GM15510 (cell line): ENCODE measurements around the gene FBLN2.

ENCODE experiments used
- POLR2A ChIP-seq: IDR thresholded peaks from 3 replicates; pipeline ENCODE4 v1.6.1; 2011; ENCODE audit warnings: borderline replicate concordance; ENCODE audit not compliant: insufficient read length; ENCODE audit errors: extremely low read depth

FBLN2 gene

DNA sequence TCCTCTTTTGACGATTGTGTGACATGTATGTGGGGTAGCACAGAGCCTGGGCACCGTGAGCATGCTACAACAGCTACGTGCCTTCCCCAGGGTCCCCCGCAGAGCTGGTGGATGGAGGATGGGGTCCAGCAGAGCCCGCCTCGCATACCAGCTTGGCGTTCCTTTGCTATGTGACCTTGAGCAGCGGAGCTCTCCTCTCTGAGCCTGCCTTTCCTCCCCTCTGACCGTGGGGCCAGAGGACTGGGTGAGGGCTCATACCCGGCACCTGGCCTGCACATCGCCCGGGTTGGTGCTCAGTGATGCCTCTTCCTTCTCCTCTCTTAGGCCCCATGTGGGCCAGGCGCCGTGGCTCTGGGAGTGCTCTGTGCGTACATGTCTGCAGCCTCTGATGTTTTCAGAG, 73.4 kb downstream of the FBLN2 start:
- no peak for TF ChIP-seq POLR2A

GRCh38 chr3:13623101-13623654, 74.3 kb downstream of the FBLN2 start:
- TF ChIP-seq POLR2A, result no peak

DNA sequence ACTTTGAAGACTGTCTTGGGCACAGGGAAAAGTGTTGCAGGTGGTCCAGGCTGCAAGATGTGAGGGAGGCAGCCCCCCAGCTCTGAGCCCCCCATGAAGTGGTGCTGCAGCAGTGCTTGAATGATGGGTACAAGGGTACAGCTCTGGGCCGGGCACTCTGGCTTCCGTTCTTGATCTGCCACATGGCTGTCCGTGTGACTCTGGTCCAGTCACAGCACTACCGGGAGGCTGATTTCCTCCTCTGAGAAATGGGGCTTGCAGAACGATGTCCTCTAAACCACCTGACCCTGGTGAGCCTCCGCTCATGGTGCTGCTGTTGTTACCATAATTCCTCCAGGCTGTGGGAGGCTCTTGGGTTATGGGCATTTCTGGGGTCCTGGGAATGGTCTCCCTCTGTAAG, 75.1 kb downstream of the FBLN2 start:
- TF ChIP-seq POLR2A, result no peak

DNA sequence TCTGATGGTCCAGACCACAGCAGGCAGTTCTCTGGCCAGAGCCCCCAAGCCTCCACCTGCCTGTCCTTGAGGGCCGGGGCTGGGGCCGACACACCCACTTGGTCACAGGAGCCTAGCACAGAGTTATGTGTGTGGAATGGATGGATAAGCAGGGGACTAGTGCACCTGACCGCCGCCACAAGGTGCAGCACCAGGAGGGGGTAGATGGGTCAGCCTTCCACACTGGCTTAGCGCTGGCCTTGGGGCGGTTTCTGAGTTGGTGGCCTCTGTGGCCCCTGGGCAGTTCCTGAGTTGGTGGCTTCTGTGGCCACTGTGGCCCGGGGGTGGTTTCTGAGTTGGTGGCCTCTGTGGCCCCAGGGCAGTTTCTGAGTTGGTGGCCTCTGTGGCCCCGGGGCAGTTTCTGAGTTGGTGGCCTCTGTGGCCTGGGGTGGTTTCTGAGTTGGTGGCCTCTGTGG, 75.8 kb downstream of the FBLN2 start:
- TF ChIP-seq POLR2A, result no peak

DNA sequence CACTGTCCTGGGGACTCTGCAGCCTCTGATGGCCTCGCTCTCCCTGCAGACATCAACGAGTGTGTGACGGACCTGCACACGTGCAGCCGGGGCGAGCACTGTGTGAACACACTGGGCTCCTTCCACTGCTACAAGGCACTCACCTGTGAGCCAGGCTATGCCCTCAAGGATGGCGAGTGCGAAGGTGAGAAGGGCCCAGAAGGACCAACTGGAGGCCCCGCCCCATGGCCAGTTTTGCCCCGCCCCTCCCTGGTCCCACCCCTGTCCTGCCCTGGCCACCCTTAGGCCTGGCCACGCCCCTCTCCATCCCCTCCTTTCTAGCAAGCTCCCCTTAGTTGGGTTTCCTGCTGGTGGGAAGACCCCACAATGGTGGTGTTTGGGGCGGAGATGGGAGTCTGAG, 77.5 kb downstream of the FBLN2 start:
- TF ChIP-seq POLR2A, result no peak

GRCh38 chr3:13626915-13627460, 78.1 kb downstream of the FBLN2 start:
- TF ChIP-seq POLR2A, result no peak

DNA sequence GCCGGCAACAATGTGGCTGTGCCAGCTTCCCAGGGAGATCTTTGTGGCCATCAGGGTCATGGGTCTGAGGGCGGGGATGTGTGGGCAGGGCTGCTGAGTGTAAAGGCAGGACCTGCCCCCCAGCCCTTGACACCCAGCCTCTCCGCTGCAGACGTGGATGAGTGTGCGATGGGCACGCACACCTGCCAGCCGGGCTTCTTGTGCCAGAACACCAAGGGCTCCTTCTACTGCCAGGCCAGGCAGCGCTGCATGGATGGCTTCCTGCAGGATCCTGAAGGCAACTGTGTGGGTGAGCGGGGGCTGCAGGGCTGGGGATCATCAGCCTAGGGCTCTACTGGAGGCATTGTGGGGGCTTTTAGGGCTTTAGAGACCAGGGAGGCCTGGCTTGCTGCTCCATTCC, 78.8 kb downstream of the FBLN2 start:
- TF ChIP-seq POLR2A, result no peak

DNA sequence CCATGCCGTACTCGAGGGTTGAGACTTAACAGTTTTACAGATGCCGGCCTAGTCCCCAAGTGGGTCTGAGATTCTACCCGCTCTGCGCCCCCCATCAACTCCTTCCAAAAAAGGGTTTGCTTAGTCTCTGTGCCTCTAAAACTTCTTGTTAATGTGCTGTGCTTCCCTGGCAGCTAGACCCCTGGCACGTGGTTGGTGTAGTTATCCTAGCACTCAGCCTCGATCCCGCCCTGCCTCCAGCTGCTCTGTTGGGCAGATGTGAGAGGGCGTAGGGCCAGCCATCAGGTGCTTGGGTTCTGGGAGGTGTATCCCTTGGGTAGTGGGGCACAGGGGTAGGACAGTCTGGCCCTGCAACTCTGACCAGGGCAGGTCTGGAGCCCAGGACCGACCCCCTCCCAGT, 79.5 kb downstream of the FBLN2 start:
- no peak for TF ChIP-seq POLR2A

DNA sequence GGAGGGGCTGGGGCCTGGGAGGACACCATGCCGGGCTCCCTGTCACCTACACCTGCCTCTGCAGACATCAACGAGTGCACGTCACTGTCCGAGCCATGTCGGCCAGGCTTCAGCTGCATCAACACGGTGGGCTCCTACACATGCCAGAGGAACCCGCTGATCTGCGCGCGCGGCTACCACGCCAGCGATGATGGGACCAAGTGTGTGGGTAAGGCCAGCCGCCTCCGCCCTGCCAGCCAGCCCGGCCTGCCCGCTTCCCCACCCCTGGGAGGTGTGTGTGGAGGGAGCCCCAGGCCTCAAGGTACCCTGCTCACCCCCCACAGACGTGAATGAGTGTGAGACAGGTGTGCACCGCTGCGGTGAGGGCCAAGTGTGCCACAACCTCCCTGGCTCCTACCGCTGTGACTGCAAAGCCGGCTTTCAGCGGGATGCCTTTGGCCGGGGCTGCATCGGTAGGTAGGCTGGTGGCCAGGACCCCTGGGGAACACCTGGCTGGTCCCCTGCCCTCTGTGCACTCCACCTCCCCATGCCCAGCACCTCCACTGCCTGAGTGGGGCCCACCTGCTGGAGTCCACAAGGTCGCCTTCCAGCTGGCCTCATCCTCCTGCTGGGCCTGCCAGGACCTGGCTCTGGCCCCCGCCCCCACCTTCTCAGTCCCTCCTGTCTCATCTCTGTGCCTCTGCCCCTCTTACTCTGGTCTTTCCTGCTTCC, 80.1 kb downstream of the FBLN2 start:
- TF ChIP-seq POLR2A, result no peak

DNA sequence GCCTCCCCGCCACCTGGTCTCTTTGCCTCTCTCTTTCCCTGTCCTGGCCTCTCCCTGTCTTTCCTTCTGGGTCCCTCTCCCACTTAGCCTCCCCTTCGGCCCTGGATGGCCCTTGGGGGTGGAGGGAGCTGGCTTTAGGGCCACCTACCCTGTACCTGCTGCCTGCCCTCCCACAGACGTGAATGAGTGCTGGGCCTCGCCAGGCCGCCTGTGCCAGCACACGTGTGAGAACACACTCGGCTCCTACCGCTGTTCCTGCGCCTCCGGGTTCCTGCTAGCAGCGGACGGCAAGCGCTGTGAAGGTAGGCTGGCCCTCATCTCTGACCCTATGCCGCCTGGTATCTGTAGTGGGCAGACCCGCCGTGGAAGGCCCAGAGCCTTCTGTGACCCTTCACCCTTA, 80.7 kb downstream of the FBLN2 start:
- no peak for TF ChIP-seq POLR2A

GRCh38 chr3:13631256-13631655, 82.3 kb downstream of the FBLN2 start:
- no peak for TF ChIP-seq POLR2A

DNA sequence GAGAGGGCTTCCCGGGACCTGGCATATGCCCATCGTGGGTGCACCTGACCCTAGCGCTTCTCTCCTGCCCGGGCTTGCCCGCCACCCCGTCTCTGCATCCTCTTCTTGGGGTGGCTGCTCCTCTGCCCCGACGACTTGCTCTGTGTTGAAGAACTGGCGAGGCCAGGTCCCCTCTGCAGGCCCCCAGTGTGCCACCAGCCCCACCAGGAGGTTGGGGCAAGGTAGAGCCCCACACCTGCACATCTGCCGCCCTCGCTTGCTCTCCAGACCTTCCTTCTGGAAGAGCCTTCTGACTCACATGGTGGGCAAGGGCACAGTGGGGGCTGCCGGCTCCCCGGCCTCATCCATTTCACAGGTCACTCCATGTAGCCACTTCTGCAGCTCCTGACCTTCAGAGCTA, 84.3 kb downstream of the FBLN2 start:
- TF ChIP-seq POLR2A, result no peak

DNA sequence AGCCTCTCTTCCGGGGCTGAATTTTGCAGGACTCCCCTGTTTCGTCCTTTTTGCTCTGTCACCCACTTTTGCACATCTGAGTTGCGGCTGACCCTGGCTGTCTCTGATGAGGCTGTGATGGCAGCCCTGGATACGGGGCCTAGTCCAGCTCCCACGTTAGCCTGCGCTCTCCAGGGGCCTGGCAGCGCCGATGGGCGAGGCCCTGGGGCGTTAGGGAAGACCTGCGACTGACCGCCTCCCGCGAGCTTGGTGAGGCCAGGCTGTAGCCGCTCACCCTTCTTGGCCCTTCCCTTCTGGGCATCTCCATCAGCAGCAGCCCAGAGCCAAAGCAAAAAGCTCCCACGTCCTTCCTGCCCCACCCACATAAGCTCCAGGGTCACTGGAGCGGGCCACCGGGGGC, 85.2 kb downstream of the FBLN2 start:
- TF ChIP-seq POLR2A, result no peak

DNA sequence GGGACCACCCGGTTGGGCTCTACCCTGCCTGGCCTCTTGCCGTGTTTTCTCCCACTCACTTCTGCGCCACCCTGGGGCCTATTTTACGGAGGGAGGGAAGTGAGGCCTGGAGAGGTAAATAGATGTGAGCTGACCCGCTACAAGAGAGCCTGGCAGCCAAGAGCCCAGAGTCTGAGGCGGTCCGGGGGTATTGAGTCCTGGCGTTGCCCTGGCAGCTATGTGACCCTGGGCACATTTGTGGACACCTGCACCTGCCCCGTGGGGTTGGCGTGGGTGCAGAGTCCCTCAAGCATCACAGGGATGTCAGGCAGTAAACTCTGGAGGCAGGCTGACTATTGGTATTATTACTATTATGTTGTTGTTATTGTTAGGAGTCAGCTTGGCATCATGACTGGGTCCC, 85.7 kb downstream of the FBLN2 start:
- TF ChIP-seq POLR2A, result no peak

- no peak for TF ChIP-seq POLR2A
These were observed 87.3 kb downstream of the FBLN2 start for GRCh38 chr3:13636186-13636585.

- TF ChIP-seq POLR2A, result no peak
These were observed 87.9 kb downstream of the FBLN2 start for GRCh38 chr3:13636874-13637273.
